ENCODE data around the gene KIF3C.

GRCh38 chr2:25905126-25905525 lies 77.2 kb downstream of the KIF3C start:
- no peak for TF ChIP-seq REST (IDR thresholded peaks at IDR 0.05; ENCODE audit: borderline replicate concordance)
- TF ChIP-seq REST (CRISPR knock-in tag; IDR thresholded peaks at IDR 0.05; ENCODE audit: low read depth), result no peak
- TF ChIP-seq NR1H2 (CRISPR knock-in tag; IDR thresholded peaks at IDR 0.05), result no peak
- no peak for TF ChIP-seq GATAD2A (IDR thresholded peaks at IDR 0.05)
- TF ChIP-seq MAX (CRISPR knock-in tag; IDR thresholded peaks at IDR 0.05), result no peak
- TF ChIP-seq EP300 (IDR thresholded peaks at IDR 0.05; ENCODE audit: low read length), result no peak
- TF ChIP-seq ZNF124 (CRISPR knock-in tag; IDR thresholded peaks at IDR 0.05), result no peak
- TF ChIP-seq CTCF (IDR thresholded peaks at IDR 0.05 in 2 of 3, conservative IDR thresholded peaks at IDR 0.05 in 1 of 3; ENCODE audit: insufficient read depth in 2 of 3, low read depth in 1 of 3, low read length in 3 of 3), result no peak
